ENCODE data around the gene TAF8.

- TF ChIP-seq CTCF (IDR thresholded peaks at IDR 0.05) = no peak
- TF ChIP-seq POLR2A (IDR thresholded peaks at IDR 0.05) = no peak
These were observed 33.2 kb upstream of the TAF8 start for GRCh38 chr6:42017021-42017643.
